ENCODE measurements around the gene TBL2.

DNA sequence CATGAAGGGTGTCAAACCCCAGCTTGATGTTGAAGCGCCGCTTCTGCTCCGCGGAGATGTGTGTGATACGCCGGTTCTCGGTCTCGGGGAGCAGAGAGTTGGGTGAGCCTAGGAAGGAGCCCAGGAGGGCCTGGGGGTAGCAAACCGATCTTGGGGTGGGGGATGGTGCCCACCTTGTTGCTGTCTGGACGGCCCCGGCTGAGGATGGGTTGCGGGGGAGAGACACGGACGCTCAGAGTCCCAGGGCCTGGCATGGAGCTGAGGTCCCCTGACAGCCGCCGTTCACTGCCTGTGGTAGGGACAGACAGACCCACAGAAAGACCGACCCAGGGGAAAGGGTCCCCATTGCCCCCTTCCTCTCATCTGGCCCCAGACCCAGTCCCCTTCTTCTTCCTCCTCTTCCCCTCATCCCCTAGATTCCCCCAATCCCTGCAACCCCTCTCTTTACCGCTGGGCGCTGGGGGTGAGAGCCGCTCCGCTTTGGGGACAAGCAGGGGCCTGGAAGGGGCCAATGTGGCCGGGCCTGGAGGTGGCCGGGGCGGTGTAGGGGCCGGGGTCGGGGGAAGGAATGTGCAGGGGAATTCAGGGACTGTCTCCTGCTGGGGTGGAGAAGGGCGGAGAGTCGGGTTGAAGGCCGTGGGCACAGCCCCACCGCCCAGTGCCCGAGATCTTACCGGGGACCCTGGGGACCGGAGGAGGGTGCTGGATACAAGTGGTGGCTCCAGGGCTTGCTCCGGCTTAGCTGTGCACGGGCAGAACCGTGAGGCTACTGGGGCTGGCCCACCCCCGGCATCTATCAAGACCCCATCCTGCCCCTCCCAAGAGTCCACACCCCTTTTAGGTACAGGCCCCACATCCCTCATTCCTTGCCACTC, 18.0 kb upstream of the TBL2 start:
- TF ChIP-seq POLR2AphosphoS5 (IDR thresholded peaks at IDR 0.05) (no peak), EP300 (IDR thresholded peaks at IDR 0.05) (no peak)
- TF ChIP-seq, protein P1, sequence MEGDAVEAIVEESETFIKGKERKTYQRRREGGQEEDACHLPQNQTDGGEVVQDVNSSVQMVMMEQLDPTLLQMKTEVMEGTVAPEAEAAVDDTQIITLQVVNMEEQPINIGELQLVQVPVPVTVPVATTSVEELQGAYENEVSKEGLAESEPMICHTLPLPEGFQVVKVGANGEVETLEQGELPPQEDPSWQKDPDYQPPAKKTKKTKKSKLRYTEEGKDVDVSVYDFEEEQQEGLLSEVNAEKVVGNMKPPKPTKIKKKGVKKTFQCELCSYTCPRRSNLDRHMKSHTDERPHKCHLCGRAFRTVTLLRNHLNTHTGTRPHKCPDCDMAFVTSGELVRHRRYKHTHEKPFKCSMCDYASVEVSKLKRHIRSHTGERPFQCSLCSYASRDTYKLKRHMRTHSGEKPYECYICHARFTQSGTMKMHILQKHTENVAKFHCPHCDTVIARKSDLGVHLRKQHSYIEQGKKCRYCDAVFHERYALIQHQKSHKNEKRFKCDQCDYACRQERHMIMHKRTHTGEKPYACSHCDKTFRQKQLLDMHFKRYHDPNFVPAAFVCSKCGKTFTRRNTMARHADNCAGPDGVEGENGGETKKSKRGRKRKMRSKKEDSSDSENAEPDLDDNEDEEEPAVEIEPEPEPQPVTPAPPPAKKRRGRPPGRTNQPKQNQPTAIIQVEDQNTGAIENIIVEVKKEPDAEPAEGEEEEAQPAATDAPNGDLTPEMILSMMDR (IDR thresholded peaks at IDR 0.05), result no peak
